Panc1 (cell line): ENCODE data around the gene INPP5A. TPM values are rescaled to one million over a fixed set of nuclear protein-coding genes. Genes with fewer than 3 reads are reported as not detected.

Experiments used
- ATAC-seq: fragments of 200-7000 bp; cut with Tn5 transposase; 2 replicates; pipeline ENCODE4 v1.9.1; 2020; ENCODE audit warnings: mild to moderate bottlenecking, moderate library complexity
- BruUV-seq: library from RNA; stranded (reverse); fragments of 400-500 nt; replicated peaks from 2 replicates; lab custom pipeline; 2021; lab: Mats Ljungman, UMichigan
- CTCF ChIA-PET: fragments of 300-600 bp; sonication (Branson Sonifier 250); formaldehyde crosslinking; loops from one replicate; lab custom pipeline; 2022; ENCODE audit warnings: antibody characterized with exemption; lab: Charles Lee
- POLR2A ChIA-PET: fragments of 300-600 bp; sonication (Branson Sonifier 250); formaldehyde crosslinking; loops from one replicate; lab custom pipeline; 2022; ENCODE audit warnings: antibody characterized with exemption; lab: Charles Lee
- DNase-seq: peaks from one replicate; pipeline ENCODE4 v3.0.0-alpha.2; 2010; ENCODE audit warnings: low read depth, low spot score
- H3K27ac ChIP-seq: 2 replicates; pipeline ENCODE4 v1.5.1; 2011; ENCODE audit warnings: mild to moderate bottlenecking, low read length, inconsistent platforms
- H3K27me3 ChIP-seq: fragments of 200-500 bp; sonication (Bioruptor generic); 2 replicates; pipeline ENCODE4 v1.6.0; 2014; ENCODE audit warnings: low read length, inconsistent platforms; ENCODE audit not compliant: control insufficient read depth, insufficient read depth
- H3K36me3 ChIP-seq: fragments of 200-500 bp; sonication (Bioruptor generic); 2 replicates; pipeline ENCODE4 v1.5.1; 2014; ENCODE audit warnings: inconsistent platforms, mild to moderate bottlenecking, low read length, moderate library complexity; ENCODE audit not compliant: control insufficient read depth, insufficient read depth
- H3K4me1 ChIP-seq: 2 replicates; pipeline ENCODE4 v1.5.1; 2011; ENCODE audit warnings: inconsistent platforms, mild to moderate bottlenecking, low read length, moderate library complexity; ENCODE audit not compliant: control insufficient read depth, insufficient read depth
- H3K4me3 ChIP-seq, 2 experiments: 2 replicates each; pipeline ENCODE4 v1.5.1; 2011 to 2012; ENCODE audit warnings: low read depth in 2 of 2, low read length in 2 of 2, mild to moderate bottlenecking in 2 of 2, inconsistent platforms in 1 of 2, moderate library complexity in 1 of 2
- H3K9me3 ChIP-seq: fragments of 200-500 bp; sonication (Bioruptor generic); 2 replicates; pipeline ENCODE4 v1.5.1; 2014; ENCODE audit warnings: low read depth, mild to moderate bottlenecking, inconsistent platforms, low read length, moderate library complexity; ENCODE audit not compliant: control insufficient read depth, insufficient read depth
- POLR2AphosphoS5 ChIP-seq: IDR thresholded peaks from 2 replicates; pipeline ENCODE4 v1.6.1; 2012; ENCODE audit warnings: mild to moderate bottlenecking, low read depth, low read length, moderate library complexity
- SIN3A ChIP-seq: IDR thresholded peaks from 2 replicates; pipeline ENCODE4 v1.6.1; 2012; ENCODE audit warnings: low read depth, mild to moderate bottlenecking, low read length, moderate library complexity, borderline replicate concordance; ENCODE audit not compliant: insufficient read depth
- TCF7L2 ChIP-seq: IDR thresholded peaks from 2 replicates; pipeline ENCODE4 v1.6.1; 2011; ENCODE audit warnings: mild to moderate bottlenecking, low read depth, low read length, inconsistent platforms
- in situ Hi-C: cut with HindIII; loops from 2 replicates; pipeline ENCODE4 v1.10.0; 2016; ENCODE audit warnings: low sequenced_read_pairs, low pct_unique_long_range_greater_than_20kb
- intact Hi-C: fragments of 100-400 bp; cut with micrococcal nuclease; formaldehyde crosslinking; loops from one replicate; pipeline ENCODE4 v1.10.0; 2022; ENCODE audit not compliant: unreplicated experiment
- total RNA-seq: library from RNA; stranded (reverse); gene quantifications from one replicate; pipeline ENCODE4 v1.2.1, GENCODE V29; 2021; ENCODE audit not compliant: unreplicated experiment
- TF ChIP-seq, protein P1 (sequence below): fragments of 450-650 bp; IDR thresholded peaks from 2 replicates; pipeline ENCODE4 v1.5.1; 2017; ENCODE audit warnings: mild to moderate bottlenecking
- TF ChIP-seq, protein P2 (sequence below), 2 experiments: IDR thresholded peaks; 2 replicates each; pipeline ENCODE4 v1.6.1; 2011 to 2012; ENCODE audit warnings: low read depth in 2 of 2, control low read depth in 1 of 2, low read length in 1 of 2, mild to moderate bottlenecking in 1 of 2, moderate library complexity in 1 of 2; ENCODE audit not compliant: insufficient read depth in 1 of 2

Gene INPP5A
- total RNA-seq, 1 experiment from 2014 or later, result 60.0 TPM

DNA sequence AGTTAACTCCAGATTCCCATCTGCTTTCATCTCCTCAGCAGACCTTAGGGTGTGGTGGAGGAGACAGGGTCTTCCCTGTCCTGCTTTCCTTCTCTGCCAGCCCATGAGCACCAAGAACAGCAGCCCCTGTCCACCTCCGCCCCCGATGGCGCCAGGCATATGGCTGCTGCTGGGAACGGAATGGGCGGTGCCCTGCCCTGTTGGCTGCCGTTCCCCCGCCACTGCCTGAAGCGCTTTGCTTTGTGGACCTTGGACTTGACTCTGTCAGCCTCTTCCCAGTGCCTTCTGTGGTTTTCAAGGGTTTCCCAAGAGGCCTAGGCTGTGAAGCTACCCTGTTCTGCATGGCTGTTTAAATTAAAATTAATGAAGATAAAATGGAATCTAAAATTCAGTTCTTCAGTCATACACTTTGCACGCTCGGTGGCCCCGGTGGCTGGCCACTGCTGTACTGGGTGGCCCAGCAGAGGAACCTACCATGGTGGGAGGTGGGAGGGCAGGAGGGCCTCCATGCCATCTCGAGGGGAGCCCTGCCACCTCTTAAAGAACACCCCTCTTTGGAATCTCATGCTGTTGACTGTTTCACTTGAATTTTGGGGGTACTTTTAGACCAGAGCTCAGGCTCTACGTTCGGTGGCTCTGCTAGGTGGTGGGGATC, 169.7 kb downstream of the INPP5A start:
- Histone ChIP-seq H3K4me1 (no peaks in the 10 kb centered on the region), H3K27ac (no peak overlapping the region), H3K36me3 (no peaks in the 10 kb centered on the region; the same call in 1 of the 2 replicates), H3K9me3 (peaks cover 13% of the 10 kb centered on the region), H3K27me3 (no peaks in the 10 kb centered on the region), H3K4me3 (no peak overlapping the region)
- POLR2A ChIA-PET, result no interaction called here
- BruUV-seq, result no TSS peak
- CTCF ChIA-PET, result no interaction called here
- ATAC-seq (no peak), DNase-seq (no peak)
- intact Hi-C loops, result no loop called here
- TF ChIP-seq POLR2AphosphoS5, result no peak
- in situ Hi-C loops, result no loop called here

DNA sequence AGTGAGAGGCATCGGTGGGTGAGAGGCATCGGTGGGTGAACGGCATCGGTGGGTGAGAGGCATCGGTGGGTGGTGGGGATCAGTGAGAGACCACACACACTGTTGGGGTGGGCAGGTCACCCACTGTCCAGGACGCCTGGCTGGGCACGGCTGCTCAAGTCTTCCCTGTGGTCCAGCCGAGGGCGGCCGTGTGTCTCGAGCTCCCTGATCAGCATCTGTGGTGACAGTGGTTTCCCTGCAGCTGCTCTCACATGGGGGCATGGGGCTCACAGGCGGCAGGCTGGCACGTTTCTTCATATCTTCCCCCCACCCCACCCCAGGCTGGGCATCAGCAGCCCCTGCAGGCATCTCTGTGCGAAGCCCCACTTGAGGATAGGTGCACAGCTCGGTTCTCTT, 170.2 kb downstream of the INPP5A start:
- intact Hi-C loops (no loop called here), in situ Hi-C loops (no loop called here)
- Histone ChIP-seq H3K4me1 (no peaks in the 10 kb centered on the region), H3K27me3 (no peaks in the 10 kb centered on the region), H3K36me3 (no peaks in the 10 kb centered on the region; the same call in 1 of the 2 replicates), H3K27ac (no peak overlapping the region), H3K9me3 (peaks cover 13% of the 10 kb centered on the region), H3K4me3 (no peak overlapping the region)
- ChIA-PET POLR2A (no interaction called here), CTCF (no interaction called here)
- ATAC-seq (no peak), DNase-seq (no peak)
- TF ChIP-seq POLR2AphosphoS5, result no peak
- TF ChIP-seq SIN3A, result no peak
- TF ChIP-seq, protein P1, sequence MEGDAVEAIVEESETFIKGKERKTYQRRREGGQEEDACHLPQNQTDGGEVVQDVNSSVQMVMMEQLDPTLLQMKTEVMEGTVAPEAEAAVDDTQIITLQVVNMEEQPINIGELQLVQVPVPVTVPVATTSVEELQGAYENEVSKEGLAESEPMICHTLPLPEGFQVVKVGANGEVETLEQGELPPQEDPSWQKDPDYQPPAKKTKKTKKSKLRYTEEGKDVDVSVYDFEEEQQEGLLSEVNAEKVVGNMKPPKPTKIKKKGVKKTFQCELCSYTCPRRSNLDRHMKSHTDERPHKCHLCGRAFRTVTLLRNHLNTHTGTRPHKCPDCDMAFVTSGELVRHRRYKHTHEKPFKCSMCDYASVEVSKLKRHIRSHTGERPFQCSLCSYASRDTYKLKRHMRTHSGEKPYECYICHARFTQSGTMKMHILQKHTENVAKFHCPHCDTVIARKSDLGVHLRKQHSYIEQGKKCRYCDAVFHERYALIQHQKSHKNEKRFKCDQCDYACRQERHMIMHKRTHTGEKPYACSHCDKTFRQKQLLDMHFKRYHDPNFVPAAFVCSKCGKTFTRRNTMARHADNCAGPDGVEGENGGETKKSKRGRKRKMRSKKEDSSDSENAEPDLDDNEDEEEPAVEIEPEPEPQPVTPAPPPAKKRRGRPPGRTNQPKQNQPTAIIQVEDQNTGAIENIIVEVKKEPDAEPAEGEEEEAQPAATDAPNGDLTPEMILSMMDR, result no peak
- TF ChIP-seq TCF7L2, result no peak
- TF ChIP-seq, protein P2, sequence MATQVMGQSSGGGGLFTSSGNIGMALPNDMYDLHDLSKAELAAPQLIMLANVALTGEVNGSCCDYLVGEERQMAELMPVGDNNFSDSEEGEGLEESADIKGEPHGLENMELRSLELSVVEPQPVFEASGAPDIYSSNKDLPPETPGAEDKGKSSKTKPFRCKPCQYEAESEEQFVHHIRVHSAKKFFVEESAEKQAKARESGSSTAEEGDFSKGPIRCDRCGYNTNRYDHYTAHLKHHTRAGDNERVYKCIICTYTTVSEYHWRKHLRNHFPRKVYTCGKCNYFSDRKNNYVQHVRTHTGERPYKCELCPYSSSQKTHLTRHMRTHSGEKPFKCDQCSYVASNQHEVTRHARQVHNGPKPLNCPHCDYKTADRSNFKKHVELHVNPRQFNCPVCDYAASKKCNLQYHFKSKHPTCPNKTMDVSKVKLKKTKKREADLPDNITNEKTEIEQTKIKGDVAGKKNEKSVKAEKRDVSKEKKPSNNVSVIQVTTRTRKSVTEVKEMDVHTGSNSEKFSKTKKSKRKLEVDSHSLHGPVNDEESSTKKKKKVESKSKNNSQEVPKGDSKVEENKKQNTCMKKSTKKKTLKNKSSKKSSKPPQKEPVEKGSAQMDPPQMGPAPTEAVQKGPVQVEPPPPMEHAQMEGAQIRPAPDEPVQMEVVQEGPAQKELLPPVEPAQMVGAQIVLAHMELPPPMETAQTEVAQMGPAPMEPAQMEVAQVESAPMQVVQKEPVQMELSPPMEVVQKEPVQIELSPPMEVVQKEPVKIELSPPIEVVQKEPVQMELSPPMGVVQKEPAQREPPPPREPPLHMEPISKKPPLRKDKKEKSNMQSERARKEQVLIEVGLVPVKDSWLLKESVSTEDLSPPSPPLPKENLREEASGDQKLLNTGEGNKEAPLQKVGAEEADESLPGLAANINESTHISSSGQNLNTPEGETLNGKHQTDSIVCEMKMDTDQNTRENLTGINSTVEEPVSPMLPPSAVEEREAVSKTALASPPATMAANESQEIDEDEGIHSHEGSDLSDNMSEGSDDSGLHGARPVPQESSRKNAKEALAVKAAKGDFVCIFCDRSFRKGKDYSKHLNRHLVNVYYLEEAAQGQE (IDR thresholded peaks at IDR 0.05; ENCODE audit: insufficient read depth in 1 of 2, low read depth in 2 of 2, low read length in 1 of 2), result no peak
- no TSS peak for BruUV-seq

DNA sequence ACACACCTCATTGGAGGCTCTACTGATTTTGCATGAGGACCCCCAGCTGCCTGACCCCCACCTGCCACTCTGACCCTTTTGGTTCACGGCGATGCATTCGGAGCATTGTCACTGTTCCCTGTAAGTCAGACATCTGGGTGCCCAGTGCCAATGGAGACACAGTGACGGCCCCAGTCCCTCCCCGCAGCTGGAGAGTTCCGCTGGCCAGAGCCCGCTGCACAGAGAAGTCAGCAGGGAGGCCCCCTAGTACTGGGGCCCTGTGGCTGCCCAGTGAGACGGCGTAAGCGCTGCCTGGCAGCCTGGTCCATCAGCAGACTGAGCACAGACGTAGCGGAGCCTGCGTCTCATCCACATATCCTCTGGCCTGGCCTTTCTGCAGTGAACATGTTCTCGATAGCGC, 170.9 kb downstream of the INPP5A start:
- intact Hi-C loops (no loop called here), in situ Hi-C loops (no loop called here)
- TF ChIP-seq TCF7L2, result no peak
- no peak overlapping the region for H3K27ac ChIP-seq
- H3K27me3 ChIP-seq, result no peaks in the 10 kb centered on the region
- ChIA-PET POLR2A (no interaction called here), CTCF (no interaction called here)
- H3K4me3 ChIP-seq, result no peak overlapping the region
- H3K9me3 ChIP-seq, result peaks cover 13% of the 10 kb centered on the region
- ATAC-seq, result no peak
- DNase-seq, result no peak
- H3K36me3 ChIP-seq, result no peaks in the 10 kb centered on the region; the same call in 1 of the 2 replicates
- no TSS peak for BruUV-seq
- H3K4me1 ChIP-seq, result no peaks in the 10 kb centered on the region
